Cardiac muscle cell (in vitro differentiated cells and primary cell): Measurements from ENCODE around the gene EXOSC1. TPM values are rescaled to one million over a fixed set of nuclear protein-coding genes. Genes with fewer than 3 reads are reported as not detected.
"Not testable (repeated sequence)": the region's sequence is repeated elsewhere in the genome, so short reads cannot be mapped to it uniquely, and the experiment has no call there.

Source experiments
- DNase-seq, 2 donors: peaks; one replicate each; pipeline versions ENCODE4 v3.0.0 to v3.0.0-alpha.2; 2010 to 2017; ENCODE audit warnings: low read depth in 1 of 2, low spot score in 1 of 2
- H3K27ac ChIP-seq: fragments of 200-600 bp; sonication (generic); 2 replicates; pipeline ENCODE4 v1.5.1; 2016
- H3K27me3 ChIP-seq: fragments of 200-600 bp; sonication (generic); 2 replicates; pipeline ENCODE4 v1.6.0; 2016; ENCODE audit warnings: control low read depth
- H3K36me3 ChIP-seq: fragments of 200-600 bp; sonication (generic); 2 replicates; pipeline ENCODE4 v1.5.1; 2016; ENCODE audit warnings: control low read depth
- H3K4me1 ChIP-seq: fragments of 200-600 bp; sonication (generic); 2 replicates; pipeline ENCODE4 v1.8.1; 2017; ENCODE audit warnings: low read depth, mild to moderate bottlenecking, mixed run types
- H3K4me3 ChIP-seq: fragments of 200-600 bp; sonication (generic); 2 replicates; pipeline ENCODE4 v1.5.1; 2016; ENCODE audit warnings: mild to moderate bottlenecking
- H3K9me3 ChIP-seq: fragments of 200-600 bp; sonication (generic); 2 replicates; pipeline ENCODE4 v1.5.1; 2017; ENCODE audit warnings: low read depth, mild to moderate bottlenecking, control low read depth
- polyA plus RNA-seq: library from polyadenylated mRNA; unstranded; fragments of >200 nt; fragmentation: Nextera tagmentation; extraction: Ambion mirVana; gene quantifications from 2 replicates; pipeline ENCODE4 v1.2.1, GENCODE V29; 2016
- total RNA-seq: library from RNA; depleted of rRNA; stranded (reverse); fragments of >200 nt; gene quantifications from 2 replicates; pipeline ENCODE4 v1.2.3, GENCODE V29; 2016
- TF ChIP-seq, protein P1 (sequence below): IDR thresholded peaks from 2 replicates; pipeline ENCODE4 v1.5.1; 2012; ENCODE audit warnings: low read depth, mild to moderate bottlenecking, low read length

The EXOSC1 gene
- total and polyA plus RNA-seq, 2 experiments from 2014 or later: 38.3 to 56.5 TPM

DNA sequence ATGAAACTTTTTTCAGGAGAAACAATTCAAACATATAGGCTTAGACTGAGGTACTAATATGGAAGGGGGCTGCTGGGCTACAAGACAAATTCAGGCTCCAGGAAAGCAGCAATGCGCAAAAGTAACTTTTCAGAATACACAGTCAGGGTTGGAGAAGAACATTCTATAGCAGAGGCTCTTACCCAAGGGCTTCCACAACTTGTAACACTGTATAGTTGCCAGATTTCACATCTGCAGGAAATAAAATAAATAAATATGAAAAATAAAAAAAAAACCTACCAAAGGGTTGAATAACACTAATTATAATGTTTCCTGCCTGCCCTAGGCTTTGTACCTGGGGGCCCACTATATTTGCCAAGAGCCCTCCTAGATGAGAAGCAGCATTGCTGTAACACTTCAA is 38.1 kb upstream of the EXOSC1 start:
- H3K9me3 ChIP-seq: no peaks in the 10 kb centered on the region
- H3K27me3 ChIP-seq: no peaks in the 10 kb centered on the region
- DNase-seq: no peak
- H3K27ac ChIP-seq: no peak overlapping the region
- H3K36me3 ChIP-seq: peaks cover 7% of the 10 kb centered on the region
- no peaks in the 10 kb centered on the region for H3K4me1 ChIP-seq
- no peak overlapping the region for H3K4me3 ChIP-seq
- TF ChIP-seq, protein P1, sequence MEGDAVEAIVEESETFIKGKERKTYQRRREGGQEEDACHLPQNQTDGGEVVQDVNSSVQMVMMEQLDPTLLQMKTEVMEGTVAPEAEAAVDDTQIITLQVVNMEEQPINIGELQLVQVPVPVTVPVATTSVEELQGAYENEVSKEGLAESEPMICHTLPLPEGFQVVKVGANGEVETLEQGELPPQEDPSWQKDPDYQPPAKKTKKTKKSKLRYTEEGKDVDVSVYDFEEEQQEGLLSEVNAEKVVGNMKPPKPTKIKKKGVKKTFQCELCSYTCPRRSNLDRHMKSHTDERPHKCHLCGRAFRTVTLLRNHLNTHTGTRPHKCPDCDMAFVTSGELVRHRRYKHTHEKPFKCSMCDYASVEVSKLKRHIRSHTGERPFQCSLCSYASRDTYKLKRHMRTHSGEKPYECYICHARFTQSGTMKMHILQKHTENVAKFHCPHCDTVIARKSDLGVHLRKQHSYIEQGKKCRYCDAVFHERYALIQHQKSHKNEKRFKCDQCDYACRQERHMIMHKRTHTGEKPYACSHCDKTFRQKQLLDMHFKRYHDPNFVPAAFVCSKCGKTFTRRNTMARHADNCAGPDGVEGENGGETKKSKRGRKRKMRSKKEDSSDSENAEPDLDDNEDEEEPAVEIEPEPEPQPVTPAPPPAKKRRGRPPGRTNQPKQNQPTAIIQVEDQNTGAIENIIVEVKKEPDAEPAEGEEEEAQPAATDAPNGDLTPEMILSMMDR: no peak

GRCh38 chr10:97483506-97483905 is 37.7 kb upstream of the EXOSC1 start:
- no peaks in the 10 kb centered on the region for H3K4me1 ChIP-seq
- DNase-seq: no peak
- no peak overlapping the region for H3K4me3 ChIP-seq
- H3K9me3 ChIP-seq: no peaks in the 10 kb centered on the region
- TF ChIP-seq, protein P1: no peak
- H3K27ac ChIP-seq: no peak overlapping the region
- no peaks in the 10 kb centered on the region for H3K27me3 ChIP-seq
- H3K36me3 ChIP-seq: peaks cover 10% of the 10 kb centered on the region

DNA sequence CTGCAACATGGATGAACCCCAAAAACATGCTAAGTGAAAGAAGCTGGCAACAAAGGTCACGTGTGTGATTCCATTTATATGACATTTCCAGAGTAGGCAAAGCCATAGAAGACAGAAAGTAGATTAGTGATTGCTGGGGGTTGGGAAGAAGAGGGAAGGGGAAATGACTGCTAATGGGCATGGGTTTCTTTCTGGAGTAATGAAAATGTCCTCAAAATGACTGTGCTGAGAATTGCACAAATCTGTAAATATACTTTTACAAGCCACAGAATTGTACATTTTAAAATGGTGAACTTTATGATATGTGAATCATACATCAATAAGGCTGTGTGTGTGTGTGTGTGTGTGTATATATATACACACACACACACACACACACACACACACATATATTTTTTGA is 36.6 kb upstream of the EXOSC1 start:
- no peaks in the 10 kb centered on the region for H3K9me3 ChIP-seq
- no peaks in the 10 kb centered on the region for H3K27me3 ChIP-seq
- no peaks in the 10 kb centered on the region for H3K4me1 ChIP-seq
- H3K36me3 ChIP-seq: peaks cover 21% of the 10 kb centered on the region
- TF ChIP-seq, protein P1: no peak
- no peak overlapping the region for H3K4me3 ChIP-seq
- no peak for DNase-seq
- no peak overlapping the region for H3K27ac ChIP-seq

GRCh38 chr10:97481071-97481470 is 35.3 kb upstream of the EXOSC1 start:
- Histone ChIP-seq H3K27me3 (no peaks in the 10 kb centered on the region), H3K9me3 (no peaks in the 10 kb centered on the region), H3K36me3 (peaks cover 26% of the 10 kb centered on the region), H3K4me3 (no peak overlapping the region), H3K4me1 (no peaks in the 10 kb centered on the region), H3K27ac (no peak overlapping the region)
- no peak for DNase-seq
- TF ChIP-seq, protein P1: no peak

DNA sequence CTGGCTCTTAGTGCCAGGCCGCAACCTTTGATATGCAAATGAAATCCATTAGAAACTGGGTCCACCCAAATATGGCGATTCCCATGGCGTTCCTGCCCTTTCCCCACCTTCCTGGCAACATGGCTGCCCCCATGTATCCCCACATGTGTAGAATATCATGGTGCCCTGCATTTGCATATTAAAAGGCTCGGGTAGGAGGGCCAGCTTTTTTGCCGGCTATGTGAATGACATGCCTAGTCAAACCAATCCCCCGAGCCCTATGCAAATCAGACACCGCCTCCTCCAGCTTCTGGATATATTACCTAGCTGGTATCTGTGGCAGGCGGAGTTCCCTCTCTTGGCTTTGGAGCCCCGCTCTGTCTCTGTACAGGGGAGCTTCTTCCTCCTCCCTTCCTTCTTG is 34.1 kb upstream of the EXOSC1 start:
- Histone ChIP-seq H3K27me3 (no peaks in the 10 kb centered on the region), H3K4me3 (no peak overlapping the region), H3K4me1 (no peaks in the 10 kb centered on the region), H3K27ac (no peak overlapping the region), H3K36me3 (peaks cover 29% of the 10 kb centered on the region), H3K9me3 (no peaks in the 10 kb centered on the region)
- TF ChIP-seq, protein P1: no peak
- DNase-seq: no peak

DNA sequence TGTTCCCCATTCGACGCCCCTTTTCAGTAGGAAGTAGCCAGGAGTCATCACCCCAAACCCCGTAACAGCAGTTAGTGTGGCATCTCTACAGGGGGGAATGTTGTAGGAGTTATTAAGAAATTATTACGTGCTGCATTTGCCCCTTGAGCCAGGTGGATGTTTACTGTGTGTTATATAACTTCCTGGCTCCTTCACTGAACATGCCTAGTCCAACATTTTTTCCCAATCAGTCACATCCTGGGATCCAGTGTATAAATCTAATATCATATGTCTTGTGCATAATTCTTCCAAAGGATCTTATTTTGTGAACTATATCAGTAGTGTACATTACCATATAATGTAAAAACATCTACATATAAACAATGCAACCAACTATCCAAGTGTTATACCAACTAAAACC is 33.6 kb upstream of the EXOSC1 start:
- H3K4me1 ChIP-seq, H3K4me3 ChIP-seq, DNase-seq, H3K27ac ChIP-seq, H3K9me3 ChIP-seq, H3K27me3 ChIP-seq: not testable (repeated sequence)
- H3K36me3 ChIP-seq: peaks cover 32% of the 10 kb centered on the region
